ENCODE data around the gene FHDC1. TPM values are rescaled to one million over a fixed set of nuclear protein-coding genes. Genes with fewer than 3 reads are reported as not detected.
A peak's percentile ranks its signal among the peaks of the same experiment; 100 is the strongest.

The FHDC1 gene
- polyA plus RNA-seq, 5 donors: 8.9 to 10.3 (median 9.6) TPM

GRCh38 chr4:152981278-152981677 is 45.2 kb downstream of the FHDC1 start:
- DNase-seq: no peak

DNA sequence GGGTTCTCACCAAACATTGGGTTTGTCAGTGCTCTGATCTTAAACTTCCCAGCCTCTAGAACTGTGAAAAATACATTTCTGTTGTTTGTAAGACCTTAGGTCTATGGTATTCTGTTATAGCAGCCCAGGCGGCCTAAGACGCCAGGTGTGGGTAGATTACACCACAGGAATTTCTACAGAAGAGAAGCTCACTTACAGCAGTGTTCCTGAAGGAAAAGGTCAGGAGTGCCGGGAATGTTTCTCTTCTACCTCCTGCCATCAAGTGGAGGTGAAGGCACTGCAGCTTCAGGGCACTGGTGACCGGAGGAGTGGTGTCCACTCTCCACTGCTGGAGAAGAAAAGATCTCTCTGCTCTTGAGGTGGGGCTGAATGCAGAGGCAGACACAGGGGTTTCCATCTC is 45.7 kb downstream of the FHDC1 start:
- DNase-seq: no peak

DNA sequence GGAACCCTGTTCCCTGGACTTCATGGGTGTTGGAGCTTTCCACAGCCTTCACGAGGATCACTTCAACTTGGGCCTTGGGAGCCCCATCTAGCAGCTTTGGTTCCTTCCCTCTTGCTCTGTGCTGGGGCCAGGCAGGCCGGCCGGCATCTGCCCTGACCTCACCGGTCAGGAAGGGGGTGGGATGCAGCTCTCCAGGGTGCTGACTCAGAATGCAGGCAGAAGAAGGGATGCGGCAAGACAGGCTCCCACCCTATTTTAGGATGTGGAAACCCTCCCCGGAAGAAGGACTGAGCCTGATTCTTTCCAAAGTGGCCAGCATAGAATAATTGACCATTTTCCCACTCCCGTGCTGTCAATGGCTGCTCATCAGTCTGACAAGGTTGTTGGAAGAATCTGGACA is 47.1 kb downstream of the FHDC1 start:
- DNase-seq: no peak

GRCh38 chr4:152983774-152984411 is 47.8 kb downstream of the FHDC1 start:
- no peak for DNase-seq

- DNase-seq: no peak
Measured at GRCh38 chr4:152988721-152989553, 52.8 kb downstream of the FHDC1 start.

GRCh38 chr4:152989554-152989970 is 53.4 kb downstream of the FHDC1 start:
- no peak for DNase-seq

DNA sequence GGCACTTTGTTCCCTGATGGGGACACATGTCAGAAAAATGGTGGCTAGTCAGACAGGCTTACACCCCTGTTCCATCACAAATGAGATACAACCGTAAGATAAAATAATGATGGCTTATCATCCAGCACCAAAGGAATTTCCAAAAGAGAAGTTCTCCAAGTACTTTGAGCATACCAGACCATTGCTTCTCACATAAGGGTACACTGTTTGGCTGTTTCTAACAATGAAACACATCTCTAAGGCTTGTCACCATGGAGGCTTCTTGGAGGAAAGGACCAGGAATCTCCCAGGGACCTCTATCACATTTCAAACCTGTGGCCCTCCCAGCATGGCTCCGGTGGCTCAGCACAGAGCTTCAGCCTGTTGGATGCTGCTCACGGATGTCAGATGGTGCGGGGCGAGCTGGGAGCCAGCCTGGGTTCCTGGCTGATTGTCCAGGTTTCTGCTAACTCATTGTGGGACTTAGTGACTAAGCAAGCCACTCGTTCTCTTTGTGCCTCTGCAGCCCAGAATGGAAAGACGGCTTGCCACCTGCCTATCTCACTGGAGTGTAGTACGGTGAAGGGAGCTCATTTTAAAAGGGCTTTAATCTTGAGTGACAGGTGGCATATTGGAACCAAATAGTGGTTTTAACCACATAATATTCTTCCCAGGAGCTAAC is 54.5 kb downstream of the FHDC1 start:
- no peak for DNase-seq

GRCh38 chr4:152991398-152991797 is 55.3 kb downstream of the FHDC1 start:
- no peak for DNase-seq

DNA sequence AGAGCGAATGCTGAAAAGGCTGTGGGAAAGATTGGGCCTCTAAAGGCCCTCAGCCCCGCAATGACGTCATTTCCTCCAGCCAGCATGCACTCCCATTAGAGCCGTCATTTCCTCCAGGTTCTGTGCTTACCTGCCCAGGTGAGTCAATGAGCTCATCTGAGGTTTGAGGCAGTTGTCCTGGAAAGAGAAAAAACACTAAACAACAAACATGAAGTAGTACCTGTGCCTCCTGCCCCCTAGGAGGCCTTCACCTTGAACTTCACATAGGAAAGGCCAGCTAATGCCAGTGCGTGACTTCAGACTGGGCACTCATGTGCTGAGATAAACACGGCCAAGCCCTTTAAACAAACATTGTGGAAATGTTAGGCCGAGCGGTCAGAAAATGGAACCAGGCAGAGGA is 55.9 kb downstream of the FHDC1 start:
- DNase-seq: no peak

DNA sequence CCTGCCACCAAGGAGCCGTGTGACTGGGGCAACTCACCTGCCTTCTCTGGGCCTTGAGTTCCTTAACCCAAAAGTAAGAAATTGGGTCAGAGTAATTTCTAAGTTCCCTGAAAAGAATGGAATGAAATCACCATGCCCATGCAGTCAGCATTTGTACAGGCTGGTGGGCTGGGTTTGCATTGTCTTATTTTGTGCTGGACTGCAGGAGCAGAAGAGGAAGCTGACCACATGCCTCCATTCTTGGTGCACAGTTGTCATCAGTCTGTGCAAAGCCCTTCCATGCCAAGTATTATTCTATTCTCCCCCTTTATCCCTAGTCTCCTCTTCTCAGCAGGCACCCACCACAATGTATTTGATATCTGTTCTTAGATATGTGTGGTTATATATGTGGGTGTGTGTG is 56.3 kb downstream of the FHDC1 start:
- DNase-seq: no peak

DNA sequence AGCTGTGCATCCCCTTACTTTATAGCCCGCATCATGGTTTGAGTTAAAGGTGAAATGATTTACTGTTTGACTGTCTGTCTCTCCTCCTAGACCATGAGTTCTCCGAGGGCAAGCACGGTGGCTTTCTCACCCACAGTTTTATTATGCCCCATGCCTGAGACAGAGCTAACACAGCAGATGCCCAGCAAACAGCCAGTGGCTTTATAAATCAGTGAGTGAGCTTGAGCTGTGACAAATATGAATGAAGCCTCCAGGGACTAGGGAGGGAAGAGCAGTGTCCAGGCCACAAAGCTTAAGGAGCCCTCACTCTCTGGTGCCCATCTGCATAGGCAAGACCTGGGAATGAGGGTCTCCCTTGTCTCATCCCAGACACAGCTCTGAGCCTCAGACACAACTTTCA is 57.9 kb downstream of the FHDC1 start:
- DNase-seq: no peak

DNA sequence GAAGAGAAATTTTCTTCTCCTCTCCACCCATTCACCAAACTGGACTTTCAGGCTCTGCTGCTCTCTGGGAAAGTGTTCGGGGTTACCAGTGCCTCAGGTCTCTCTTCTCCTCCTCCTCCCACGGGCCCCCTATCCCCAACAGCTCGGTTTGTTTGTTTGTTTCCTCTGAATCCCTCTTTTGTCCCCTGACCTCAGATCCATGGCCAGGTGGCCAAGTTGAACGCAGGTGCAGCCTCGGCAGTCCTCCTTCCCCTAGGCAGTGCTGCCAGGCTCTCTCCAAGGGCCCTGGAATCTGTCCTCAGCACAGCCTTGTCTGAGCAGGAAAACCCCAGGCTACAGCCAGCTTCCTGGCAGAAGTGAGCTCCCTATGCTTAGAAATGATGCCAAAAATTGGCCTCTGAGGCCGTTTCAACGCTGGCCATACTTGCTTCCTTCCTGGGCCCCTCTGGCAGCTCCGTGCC is 60.0 kb downstream of the FHDC1 start:
- peak; percentile 40 to 46 for DNase-seq

DNA sequence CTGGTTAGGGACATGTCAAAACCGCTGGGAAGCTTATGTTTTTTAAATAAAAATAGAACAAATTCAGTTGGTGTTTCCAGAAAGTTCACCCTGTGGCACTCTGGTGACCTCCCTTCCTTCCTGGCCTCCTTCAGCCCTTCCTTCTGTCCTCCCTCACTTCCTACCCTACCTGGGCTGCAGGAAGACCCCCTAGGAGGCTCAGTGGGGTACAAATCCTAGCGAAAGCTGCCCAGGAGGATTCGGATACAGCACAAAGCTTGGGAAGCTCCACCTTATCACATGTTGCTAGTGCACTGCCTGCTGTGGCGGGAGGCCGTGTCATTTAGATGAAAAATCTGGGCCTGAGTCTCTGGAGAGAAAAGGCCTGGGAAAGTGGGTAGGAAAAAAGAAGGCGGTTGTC is 60.5 kb downstream of the FHDC1 start:
- DNase-seq: no peak

GRCh38 chr4:152997288-152997687 is 61.2 kb downstream of the FHDC1 start:
- DNase-seq: no peak

DNA sequence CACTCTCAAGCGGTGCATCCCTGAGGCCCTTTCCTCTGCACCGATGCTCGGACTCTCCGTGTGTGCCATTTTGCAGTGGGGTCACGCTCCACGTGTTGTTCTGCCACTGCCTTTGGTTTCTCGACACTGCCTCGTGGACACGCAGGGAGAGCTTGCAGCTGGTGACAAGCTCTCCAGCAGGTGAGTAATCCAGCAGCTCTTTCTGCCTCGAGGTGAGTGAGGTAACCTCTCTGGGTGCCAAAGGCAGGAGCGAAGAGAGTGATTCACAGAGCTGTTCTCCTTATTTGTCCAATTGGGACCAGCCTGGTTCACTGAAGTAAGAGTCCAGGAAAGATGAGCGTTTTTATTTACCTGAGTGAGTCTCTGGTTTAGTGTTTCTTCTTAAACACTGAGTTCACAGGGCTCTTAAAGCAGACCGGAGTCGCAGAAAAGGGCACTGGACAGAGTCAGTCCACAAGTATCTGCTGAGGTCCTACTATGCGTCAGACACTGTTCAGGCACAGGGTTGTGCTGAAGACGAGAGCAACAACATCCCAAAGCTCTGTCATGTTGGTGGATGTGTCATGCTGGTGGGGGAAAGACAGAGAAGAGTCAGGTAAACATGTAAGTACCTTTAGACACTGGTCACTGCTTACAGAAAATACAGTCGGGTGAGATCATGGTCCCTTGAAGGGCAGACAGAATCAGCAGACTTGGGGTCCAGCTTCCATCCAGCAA is 61.8 kb downstream of the FHDC1 start:
- no peak for DNase-seq

DNA sequence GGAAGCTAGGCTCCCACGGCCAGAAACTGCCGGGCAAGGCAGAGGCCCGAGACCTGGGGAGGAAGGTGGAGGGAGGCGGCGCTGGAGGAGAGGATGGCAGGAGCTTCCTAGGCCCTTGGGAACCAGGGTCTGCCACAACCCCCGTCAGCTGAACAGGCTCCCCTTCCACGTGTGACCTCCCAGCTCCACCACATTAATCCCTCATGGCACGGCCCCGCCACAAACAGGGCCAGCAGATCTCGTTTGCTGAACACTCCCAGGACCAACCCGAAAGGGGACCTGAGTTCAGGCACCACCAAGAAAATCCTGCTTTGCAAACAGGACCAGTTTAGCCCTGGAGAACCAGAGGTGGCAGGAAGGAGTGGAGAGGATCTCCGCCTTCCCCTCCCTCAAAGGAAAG is 62.7 kb downstream of the FHDC1 start:
- DNase-seq: no peak

- DNase-seq: no peak
Measured at GRCh38 chr4:152999346-153000075, 63.4 kb downstream of the FHDC1 start.

DNA sequence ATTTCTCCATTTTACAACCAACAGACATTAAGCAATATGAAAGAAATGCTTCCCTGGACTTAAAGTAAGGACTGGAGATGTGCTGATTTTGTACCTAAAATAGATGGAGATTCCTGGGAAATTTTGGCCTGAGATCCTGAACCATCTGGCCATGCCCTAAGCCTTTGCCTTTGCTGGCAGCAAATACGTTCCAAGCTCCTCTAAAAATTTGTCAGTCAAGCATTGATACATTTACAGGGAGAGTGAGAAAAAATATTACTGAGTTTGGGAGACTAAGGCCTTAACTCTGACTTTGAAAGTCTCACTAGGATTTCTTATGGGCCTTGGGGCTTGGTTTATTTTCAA is 63.9 kb downstream of the FHDC1 start:
- no peak for DNase-seq

DNA sequence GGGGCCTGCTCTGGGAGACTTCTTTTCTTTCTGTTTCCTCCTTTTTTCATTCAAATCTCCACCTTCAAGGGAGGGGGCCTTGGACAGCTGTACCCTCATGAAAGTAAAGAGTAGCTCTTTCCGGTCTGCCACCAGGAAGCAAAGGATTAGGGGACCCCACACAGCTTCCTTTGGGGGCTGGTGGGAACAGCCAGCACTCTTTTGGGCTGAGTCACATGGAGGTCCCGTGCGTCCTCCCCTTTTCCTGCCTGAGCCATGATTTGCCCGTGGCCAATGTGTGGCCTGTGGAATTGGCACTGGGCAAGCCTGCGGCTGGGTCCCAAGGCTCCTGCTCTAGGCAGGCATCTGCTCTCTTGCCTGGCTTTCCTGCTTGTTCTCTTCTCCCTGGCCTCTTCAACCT is 65.5 kb downstream of the FHDC1 start:
- no peak for DNase-seq

DNA sequence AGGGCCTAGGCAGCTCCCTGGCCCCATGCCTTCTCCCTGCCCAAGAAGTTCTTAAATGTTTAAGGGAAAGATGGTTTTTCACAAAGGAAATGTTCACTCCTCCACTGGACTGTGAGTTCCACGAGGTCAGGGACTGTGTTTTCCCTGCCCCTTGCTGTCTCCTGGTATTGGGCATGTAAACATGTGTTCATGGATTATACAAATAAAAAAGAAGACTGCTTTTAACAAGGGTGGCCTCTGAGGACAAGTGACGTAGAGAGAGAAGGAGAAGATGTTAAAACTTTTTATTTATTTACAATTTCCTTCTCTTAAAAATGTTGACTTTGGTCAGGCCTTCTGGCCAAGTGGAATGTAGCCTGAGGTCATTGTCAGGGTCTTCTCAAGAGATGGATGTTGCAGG is 66.0 kb downstream of the FHDC1 start:
- no peak for DNase-seq

- DNase-seq: no peak
Measured at GRCh38 chr4:153004081-153004850, 68.1 kb downstream of the FHDC1 start.
